Psoas muscle (tissue), 8 donors: ENCODE data around the gene SCAANT1. TPM values are rescaled to one million over a fixed set of nuclear protein-coding genes. Genes with fewer than 3 reads are reported as not detected.
A peak's percentile ranks its signal among the peaks of the same experiment; 100 is the strongest.

ENCODE experiments used
- ATAC-seq, 4 donors: fragments of 200-7000 bp; cut with Tn5 transposase; one replicate each; pipeline ENCODE4 v1.9.1; 2020; ENCODE audit warnings: moderate library complexity in 3 of 4, mild to moderate bottlenecking in 2 of 4
- DNase-seq, 2 donors: peaks; one replicate each; pipeline ENCODE4 v3.0.0-alpha.2; 2020
- H3K27ac ChIP-seq: fragments of 200-600 bp; one replicate; pipeline ENCODE4 v1.8.0; 2022
- H3K27me3 ChIP-seq, 3 donors: fragments of 200-600 bp in 1 of 3; one replicate each; pipeline versions ENCODE4 v1.6.1 to v1.8.0; 2013 to 2022; ENCODE audit warnings: low read length in 2 of 3, mild to moderate bottlenecking in 2 of 3, moderate library complexity in 1 of 3; ENCODE audit not compliant: insufficient read depth in 3 of 3
- H3K36me3 ChIP-seq, 2 donors: fragments of 200-600 bp in 1 of 2; one replicate each; pipeline versions ENCODE4 v1.6.1 to v1.8.0; 2013 to 2022; ENCODE audit warnings: low read depth in 1 of 2, mild to moderate bottlenecking in 1 of 2, moderate library complexity in 1 of 2; ENCODE audit not compliant: insufficient read depth in 1 of 2
- H3K4me1 ChIP-seq: fragments of 200-600 bp; one replicate; pipeline ENCODE4 v1.8.0; 2022
- H3K4me3 ChIP-seq: fragments of 200-600 bp; one replicate; pipeline ENCODE4 v1.8.0; 2022; ENCODE audit warnings: mild to moderate bottlenecking
- H3K9me3 ChIP-seq: fragments of 200-600 bp; one replicate; pipeline ENCODE4 v1.8.0; 2022
- CTCF ChIP-seq: fragments of 200-600 bp; IDR thresholded peaks from one replicate; pipeline ENCODE4 v1.8.0; 2022; ENCODE audit warnings: antibody characterized with exemption
- WGBS, 3 donors: extraction: QIAGEN DNeasy Blood & Tissue Kit; methylation state at CpG; one replicate each; pipeline versions ENCODE4 v1.1.6 to v1.1.7; 2013; 5-methylcytosine and 5-hydroxymethylcytosine counted together
- intact Hi-C, 2 donors: fragments of 100-400 bp; cut with DNase I; formaldehyde crosslinking; loops; one replicate each; pipeline versions ENCODE4 v1.11.0 to v1.14.2; 2022
- polyA plus RNA-seq, 3 donors: library from polyadenylated mRNA; stranded (reverse); fragments of 200-250 nt; gene quantifications; one replicate each; pipeline ENCODE4 v1.2.3, GENCODE V29; 2013
- total RNA-seq, 4 donors: library from RNA; stranded (reverse); fragmentation: NEBNext Ultra II Directional in 2 of 4; extraction: Animal tissue kit (Norgen Biotek cat#: 25700) in 2 of 4; gene quantifications; one replicate each; pipeline versions ENCODE4 v1.2.1 to v1.2.4, GENCODE V29; 2021 to 2023
- donor health status: healthy with polysubstance abuse.
- donor health status: DM: no; HTN: no; CAD: no; lungs with moderate emphysema.
- donor health status: Bipolar disorder and iron deficiency.
- donor health status: healthy.
- donor health status: DM: yes; HTN: yes; CAD: no.
- donor health status: DM: no; HTN: no; CAD: no.
- donor health status: DM: no; HTN: no; CAD: no.
- donor health status: DM: yes; HTN: yes; CAD: no.

Gene SCAANT1
- total and polyA plus RNA-seq, 7 donors = not detected

GRCh38 chr3:63863150-63864007 lies 48.8 kb downstream of the SCAANT1 start, which contains the start of the genes ATXN7 and THOC7:
Gene ATXN7 (plus strand): TSS chr3:63863867. CDS start chr3:63912599, 48,732 bp downstream.
Gene THOC7 (minus strand): TSS chr3:63863805. CDS start chr3:63863790, 15 bp downstream.
- Histone ChIP-seq H3K27me3 (no peaks in the 10 kb centered on the region), H3K27ac (peak within 1 kb of the TSS; percentile 98), H3K4me3 (peak within 1 kb of the TSS; percentile 99), H3K9me3 (no peaks in the 10 kb centered on the region), H3K4me1 (peaks cover 19% of the 10 kb centered on the region), H3K36me3 (peaks cover 0 to 8% of the 10 kb centered on the region in 2 donors)
- no peak for TF ChIP-seq CTCF
- WGBS, 3 donors = 1% methylated on average over 38 to 98 of the region's 98 CpGs
- peak; percentile 85 to 92 (median 91) for ATAC-seq
- peak; percentile 78 to 87 for DNase-seq
- intact Hi-C loops = loop anchor here in 1 of 2 donors (2.0 to 10.0 kb wide), 2 partner anchors 49 to 131 kb away; partner anchors contain the start of gene SCAANT1

GRCh38 chr3:63862804-63863149 lies 49.4 kb downstream of the SCAANT1 start:
- Histone ChIP-seq H3K36me3 (peaks cover 0 to 8% of the 10 kb centered on the region in 2 donors), H3K9me3 (no peaks in the 10 kb centered on the region), H3K4me1 (peaks cover 19% of the 10 kb centered on the region), H3K4me3 (peak overlapping the region; percentile 99), H3K27me3 (no peaks in the 10 kb centered on the region), H3K27ac (peak overlapping the region; percentile 98)
- no peak for TF ChIP-seq CTCF
- 20 to 30% (median 24%) methylated on average over 5 of the region's 5 CpGs for WGBS, 3 donors
- DNase-seq (no peak), ATAC-seq (peak in 2 of 4 donors; percentile 3 to 5)
- intact Hi-C loops = loop anchor here in 1 of 2 donors (2.0 to 10.0 kb wide), 2 partner anchors 50 to 132 kb away; partner anchors contain the start of gene SCAANT1

Other genes with a start within 250 kb of the SCAANT1 start
- gene C3orf49, start 93.1 kb downstream of the SCAANT1 start, total RNA-seq = not detected
- gene C3orf49, start 93.1 kb downstream of the SCAANT1 start, polyA plus RNA-seq = under 1 TPM in 1 of 3 donors, not detected in 2; 0.08 TPM
- 10 to 100 TPM; 61.0 to 90.8 (median 75.1) TPM for gene THOC7, start 48.6 kb downstream of the SCAANT1 start, total RNA-seq
- 100 to 1,000 TPM in 1 of 3 donors, 10 to 100 TPM in 2; 63.0 to 102 (median 90.1) TPM for gene THOC7, start 48.6 kb downstream of the SCAANT1 start, polyA plus RNA-seq
- gene ATXN7, start 48.5 kb downstream of the SCAANT1 start, total RNA-seq = 10 to 100 TPM; 16.2 to 27.2 (median 21.6) TPM
- gene ATXN7, start 48.5 kb downstream of the SCAANT1 start, polyA plus RNA-seq = 1 to 10 TPM; 2.4 to 6.9 (median 3.9) TPM
- 100 to 1,000 TPM in 3 of 4 donors, 10 to 100 TPM in 1; 81.8 to 180 (median 128) TPM for gene PSMD6, start 111.1 kb upstream of the SCAANT1 start, total RNA-seq
- gene PSMD6, start 111.1 kb upstream of the SCAANT1 start, polyA plus RNA-seq = 100 to 1,000 TPM; 145 to 333 (median 186) TPM